Measurements from ENCODE around the gene TMPRSS6. TPM values are rescaled to one million over a fixed set of nuclear protein-coding genes. Genes with fewer than 3 reads are reported as not detected.
A peak's percentile ranks its signal among the peaks of the same experiment; 100 is the strongest.

The TMPRSS6 gene
- total RNA-seq, 1 donor from 2014 or later: not detected

DNA sequence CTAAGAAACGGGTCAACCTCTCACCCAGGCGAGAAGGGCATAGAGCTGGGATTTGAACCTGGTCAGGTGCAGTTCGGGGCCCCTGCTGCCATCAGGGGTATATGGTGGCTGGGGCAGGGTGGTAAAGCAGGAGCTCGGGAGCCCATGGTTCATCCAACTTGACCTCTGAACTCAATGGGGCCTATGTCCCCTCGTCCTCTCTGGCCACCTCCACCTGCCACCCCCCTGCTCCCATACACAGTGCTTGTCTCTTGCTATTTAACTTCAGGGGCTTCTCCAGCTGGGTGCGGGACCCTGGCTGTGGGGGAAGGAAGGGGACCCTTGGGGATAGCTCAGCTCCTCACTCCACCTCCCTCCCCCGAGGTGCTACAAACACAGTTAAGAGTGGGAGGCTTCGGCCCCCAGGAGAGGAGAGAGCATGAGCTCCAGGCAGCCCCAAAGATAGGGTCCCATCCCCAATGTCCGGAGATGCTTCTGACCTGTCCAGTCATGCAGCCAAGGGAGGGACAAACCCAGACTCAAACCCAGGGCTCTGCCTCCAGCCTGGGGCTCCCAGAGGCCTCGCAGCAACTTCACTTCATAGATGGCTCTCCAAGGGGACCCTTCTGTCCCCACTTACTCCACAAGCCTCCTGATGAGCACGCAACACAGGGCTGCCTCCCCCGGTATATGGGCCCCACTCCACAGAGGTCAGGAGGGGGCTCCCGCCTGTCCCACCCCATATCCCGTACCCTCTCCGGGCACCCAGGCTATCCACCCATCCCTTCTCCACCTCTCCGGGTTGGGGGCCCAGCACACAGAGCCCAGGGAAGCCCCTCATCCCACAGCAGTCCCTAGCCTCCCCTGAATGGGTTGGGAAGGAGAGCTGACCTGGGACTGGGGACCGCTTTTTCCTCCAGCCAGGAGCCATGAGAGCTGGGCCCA is 39.5 kb upstream of the TMPRSS6 start:
- Histone ChIP-seq H3K9me3 (no peaks in the 10 kb centered on the region), H3K4me3 (peak overlapping the region; percentile 10 to 22), H3K27ac (peak overlapping the region; percentile 33), H3K27me3 (no peaks in the 10 kb centered on the region), H3K36me3 (no peaks in the 10 kb centered on the region), H3K4me1 (peaks cover 18% of the 10 kb centered on the region)
- no peak for TF ChIP-seq CTCF (IDR thresholded peaks at IDR 0.05)
- no peak for TF ChIP-seq POLR2AphosphoS5 (IDR thresholded peaks at IDR 0.05; ENCODE audit: insufficient read depth in 1 of 2, low read depth in 1 of 2)
- no peak for TF ChIP-seq POLR2A (IDR thresholded peaks at IDR 0.05)
- no peak for DNase-seq (ENCODE audit: extremely low spot score in 2 of 2)
- intact Hi-C loops (cut with DNase I): no loop called here

DNA sequence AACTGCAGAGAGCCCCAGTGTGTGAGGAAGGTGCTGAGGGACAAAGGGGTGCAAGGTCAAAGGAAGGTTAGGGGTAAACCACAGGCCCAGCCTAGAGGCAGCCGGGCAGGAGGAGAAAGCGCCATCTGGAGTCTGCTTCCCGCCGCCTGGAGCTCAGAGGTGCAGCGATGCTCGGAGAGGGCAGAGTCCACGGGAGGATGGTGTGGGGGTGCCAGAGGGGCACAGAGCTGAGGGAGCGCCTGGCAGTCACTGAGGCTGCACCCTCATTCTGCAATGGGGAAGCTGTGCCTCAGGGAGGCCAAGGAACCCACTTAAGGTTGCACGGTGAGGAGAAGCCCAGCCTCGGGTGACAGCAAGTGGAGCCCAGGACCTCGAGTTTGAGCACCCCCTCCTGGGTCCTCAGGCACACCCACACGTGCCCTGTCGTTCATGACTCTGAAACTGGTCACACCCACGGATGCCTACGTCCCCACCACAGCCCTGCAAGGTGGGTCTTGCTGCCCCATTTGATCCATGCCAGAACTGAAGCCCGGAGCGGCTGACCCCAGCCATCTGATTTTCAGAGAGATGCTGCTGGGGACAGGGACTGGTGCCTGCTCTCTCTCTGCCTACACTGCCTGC is 38.6 kb upstream of the TMPRSS6 start:
- no peak for DNase-seq (ENCODE audit: extremely low spot score in 2 of 2)
- peaks cover 18% of the 10 kb centered on the region for H3K4me1 ChIP-seq
- intact Hi-C loops (cut with DNase I): no loop called here
- H3K9me3 ChIP-seq: no peaks in the 10 kb centered on the region
- no peaks in the 10 kb centered on the region for H3K27me3 ChIP-seq
- no peaks in the 10 kb centered on the region for H3K36me3 ChIP-seq
- TF ChIP-seq POLR2A (IDR thresholded peaks at IDR 0.05) (no peak), POLR2AphosphoS5 (IDR thresholded peaks at IDR 0.05; ENCODE audit: insufficient read depth in 1 of 2, low read depth in 1 of 2) (no peak), CTCF (IDR thresholded peaks at IDR 0.05) (no peak)
- peak overlapping the region in 1 of 2 donors; percentile 22 for H3K4me3 ChIP-seq
- no peak overlapping the region for H3K27ac ChIP-seq

DNA sequence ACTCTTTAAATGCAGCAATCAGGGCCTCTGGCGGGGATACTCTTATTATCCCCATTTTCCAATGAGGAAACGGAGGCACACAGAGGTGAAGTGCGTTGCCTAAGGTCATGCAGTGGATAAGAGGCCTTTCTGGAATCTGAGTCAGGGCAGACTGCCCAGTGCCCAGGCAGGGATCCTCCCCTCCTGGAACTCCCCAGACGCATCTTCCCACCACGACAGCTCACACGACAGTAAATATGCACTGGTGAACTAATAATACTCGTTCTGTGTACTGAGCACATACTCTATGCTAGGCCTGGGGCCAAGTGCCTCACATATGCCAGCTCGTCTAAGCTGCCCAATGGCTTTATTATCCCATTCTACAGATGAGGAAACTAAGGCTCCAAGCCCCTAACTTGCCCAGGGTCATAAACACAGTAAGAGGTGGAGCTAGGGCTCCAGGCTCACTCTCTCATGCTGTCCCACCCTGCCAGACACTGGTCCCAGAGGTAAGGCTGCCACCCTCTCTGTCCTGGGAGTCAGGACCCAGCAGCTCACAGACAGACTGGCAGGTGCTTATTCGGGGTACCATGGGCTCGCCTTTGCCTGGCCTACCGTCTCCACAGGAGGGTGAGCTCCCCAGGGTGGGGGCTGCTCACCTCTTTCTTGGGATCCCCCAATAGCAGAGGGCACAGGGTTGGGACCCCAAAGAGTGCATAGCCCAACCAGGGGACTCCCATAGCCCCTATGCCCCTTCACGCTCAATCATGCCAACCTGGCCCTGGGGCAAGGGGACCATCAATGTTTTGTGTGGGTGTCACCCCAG is 37.9 kb upstream of the TMPRSS6 start:
- H3K4me3 ChIP-seq: no peak overlapping the region
- no peaks in the 10 kb centered on the region for H3K9me3 ChIP-seq
- DNase-seq (ENCODE audit: extremely low spot score in 2 of 2): no peak
- TF ChIP-seq POLR2A (IDR thresholded peaks at IDR 0.05) (no peak), POLR2AphosphoS5 (IDR thresholded peaks at IDR 0.05; ENCODE audit: insufficient read depth in 1 of 2, low read depth in 1 of 2) (no peak), CTCF (IDR thresholded peaks at IDR 0.05) (no peak)
- intact Hi-C loops (cut with DNase I): no loop called here
- no peak overlapping the region for H3K27ac ChIP-seq
- no peaks in the 10 kb centered on the region for H3K27me3 ChIP-seq
- H3K4me1 ChIP-seq: peaks cover 18% of the 10 kb centered on the region
- no peaks in the 10 kb centered on the region for H3K36me3 ChIP-seq

DNA sequence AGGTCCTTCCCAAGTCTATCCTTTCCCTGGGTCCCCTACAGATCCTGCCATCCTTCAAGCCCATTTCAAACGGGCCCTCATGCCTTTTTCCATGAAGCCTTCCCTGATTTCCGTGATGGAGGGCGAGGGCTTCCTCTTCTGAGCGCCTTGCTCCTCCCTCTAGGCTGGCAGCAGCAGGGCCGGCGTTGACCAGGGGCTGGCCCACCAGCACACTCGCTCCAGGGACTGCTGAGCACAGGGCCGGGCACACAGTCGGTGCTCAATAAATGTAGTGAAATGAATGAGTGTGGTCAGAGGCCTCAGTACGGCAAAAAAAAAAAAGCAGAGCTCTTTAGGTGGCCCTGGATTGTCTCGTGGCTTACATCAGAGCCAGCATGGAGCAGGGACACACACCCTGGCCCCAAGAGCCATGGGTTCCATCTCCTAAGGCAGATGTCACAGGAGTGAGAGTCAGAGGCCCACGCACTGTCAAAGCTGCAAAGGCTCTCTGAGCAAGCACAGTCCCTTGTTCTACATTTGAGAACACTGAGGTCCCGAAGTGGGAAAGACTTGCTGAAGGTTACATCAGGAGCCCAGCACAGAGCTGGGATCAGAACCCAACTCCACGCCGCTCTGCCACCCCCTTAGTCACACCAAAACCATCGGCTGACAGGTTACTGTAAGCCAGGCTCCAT is 37.1 kb upstream of the TMPRSS6 start:
- intact Hi-C loops (cut with DNase I): no loop called here
- Histone ChIP-seq H3K4me3 (no peak overlapping the region), H3K4me1 (peaks cover 18% of the 10 kb centered on the region), H3K27ac (no peak overlapping the region), H3K36me3 (no peaks in the 10 kb centered on the region), H3K9me3 (no peaks in the 10 kb centered on the region), H3K27me3 (no peaks in the 10 kb centered on the region)
- TF ChIP-seq POLR2A (IDR thresholded peaks at IDR 0.05) (no peak), CTCF (IDR thresholded peaks at IDR 0.05) (no peak), POLR2AphosphoS5 (IDR thresholded peaks at IDR 0.05; ENCODE audit: insufficient read depth in 1 of 2, low read depth in 1 of 2) (no peak)
- DNase-seq (ENCODE audit: extremely low spot score in 2 of 2): no peak
